ENCODE data around the gene SFTA2. TPM values are rescaled to one million over a fixed set of nuclear protein-coding genes. Genes with fewer than 3 reads are reported as not detected.
"Not testable (repeated sequence)": the region's sequence is repeated elsewhere in the genome, so short reads cannot be mapped to it uniquely, and the experiment has no call there.

SFTA2 gene
- total and polyA plus RNA-seq, 11 donors, result not detected

GRCh38 chr6:30972816-30973215, 40.8 kb upstream of the SFTA2 start:
- TF ChIP-seq POLR2A (IDR thresholded peaks at IDR 0.05) (no peak), CTCF (IDR thresholded peaks at IDR 0.05) (no peak)
- Histone ChIP-seq H3K9me3 (no peaks in the 10 kb centered on the region), H3K36me3 (no peaks in the 10 kb centered on the region), H3K4me1 (no peaks in the 10 kb centered on the region), H3K4me3 (no peak overlapping the region), H3K27me3 (peaks cover 0 to 5% (median 0%) of the 10 kb centered on the region in 9 donors), H3K27ac (no peak overlapping the region)
- intact Hi-C loops (cut with DNase I), result no loop called here
- DNase-seq (no peak), ATAC-seq (no peak)
- 86 to 91% (median 90%) methylated on average over 4 of the region's 4 CpGs for WGBS, 4 donors

- H3K27ac ChIP-seq, result no peak overlapping the region
- DNase-seq (no peak), ATAC-seq (no peak)
- TF ChIP-seq CTCF (IDR thresholded peaks at IDR 0.05), result no peak
- H3K9me3 ChIP-seq, result no peaks in the 10 kb centered on the region
- peaks cover 0 to 5% (median 0%) of the 10 kb centered on the region in 9 donors for H3K27me3 ChIP-seq
- intact Hi-C loops (cut with DNase I), result no loop called here
- WGBS, 4 donors, result 86 to 90% (median 89%) methylated on average over 5 of the region's 5 CpGs
- H3K36me3 ChIP-seq, result no peaks in the 10 kb centered on the region
- no peaks in the 10 kb centered on the region for H3K4me1 ChIP-seq
- H3K4me3 ChIP-seq, result no peak overlapping the region
Observed at GRCh38 chr6:30970946-30971345, 39.0 kb upstream of the SFTA2 start.

DNA sequence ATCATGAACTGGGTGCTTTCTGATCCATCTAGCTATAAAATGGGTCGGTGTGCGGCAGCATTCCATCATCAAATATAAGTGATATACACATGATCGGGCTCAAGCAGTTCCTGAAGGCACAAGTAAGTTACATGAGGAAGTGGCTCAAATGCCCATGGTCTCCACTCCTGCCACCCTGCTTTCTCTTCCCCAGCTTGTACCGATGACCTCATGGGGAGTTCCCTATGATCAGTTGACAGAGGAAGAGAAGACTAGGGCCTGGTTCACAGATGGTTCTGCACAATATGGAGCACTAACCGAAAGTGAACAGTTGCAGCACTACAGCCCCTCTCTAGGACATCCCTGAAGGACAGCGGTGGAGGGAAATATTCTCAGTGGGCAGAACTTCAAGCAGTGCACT, 37.2 kb upstream of the SFTA2 start:
- DNase-seq; H3K27ac ChIP-seq; intact Hi-C loops (cut with DNase I); H3K36me3 ChIP-seq; ATAC-seq; H3K4me1 ChIP-seq; H3K9me3 ChIP-seq; H3K27me3 ChIP-seq; H3K4me3 ChIP-seq: not testable (repeated sequence)
- 88 to 97% (median 93%) methylated on average over 6 of the region's 6 CpGs for WGBS, 4 donors

DNA sequence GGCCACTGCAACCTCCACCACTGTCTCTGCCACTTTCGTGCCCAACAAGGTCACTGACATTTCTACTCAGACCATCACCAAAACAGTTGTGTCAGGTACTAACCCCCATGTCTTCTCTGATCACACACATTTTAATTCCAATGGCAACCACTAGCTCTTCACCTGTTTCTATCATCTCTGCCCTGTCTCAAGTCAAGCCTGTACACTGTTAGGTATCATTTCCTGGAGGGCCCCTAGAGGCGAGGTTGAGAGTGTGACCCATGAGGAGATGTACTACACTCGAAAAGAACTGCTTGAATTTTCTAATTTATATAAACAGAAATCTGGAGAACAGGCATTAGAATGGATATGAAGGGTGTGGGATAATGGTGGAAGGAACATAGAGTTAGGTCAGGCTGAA, 34.2 kb upstream of the SFTA2 start:
- TF ChIP-seq POLR2A (IDR thresholded peaks at IDR 0.05), result no peak
- ATAC-seq (no peak), DNase-seq (no peak)
- H3K36me3 ChIP-seq, result no peaks in the 10 kb centered on the region
- H3K9me3 ChIP-seq, result no peaks in the 10 kb centered on the region
- 68 to 76% (median 75%) methylated on average over 3 of the region's 3 CpGs for WGBS, 4 donors
- intact Hi-C loops (cut with DNase I), result no loop called here
- peaks cover 0 to 7% (median 0%) of the 10 kb centered on the region in 9 donors for H3K27me3 ChIP-seq
- no peak overlapping the region for H3K27ac ChIP-seq
- H3K4me3 ChIP-seq, result no peak overlapping the region
- H3K4me1 ChIP-seq, result no peaks in the 10 kb centered on the region

- WGBS, 4 donors, result 78 to 94% (median 84%) methylated on average over 5 of the region's 5 CpGs
- no peak overlapping the region for H3K27ac ChIP-seq
- intact Hi-C loops (cut with DNase I), result no loop called here
- ATAC-seq (no peak), DNase-seq (no peak)
- H3K36me3 ChIP-seq, result no peaks in the 10 kb centered on the region
- H3K4me3 ChIP-seq, result no peak overlapping the region
- peaks cover 0 to 10% (median 0%) of the 10 kb centered on the region in 9 donors for H3K27me3 ChIP-seq
- TF ChIP-seq CTCF (IDR thresholded peaks at IDR 0.05) (no peak), POLR2A (IDR thresholded peaks at IDR 0.05) (no peak)
- no peaks in the 10 kb centered on the region for H3K4me1 ChIP-seq
- no peaks in the 10 kb centered on the region for H3K9me3 ChIP-seq
Observed at GRCh38 chr6:30965140-30965601, 33.2 kb upstream of the SFTA2 start.
